ENCODE results near the gene CFTR.

The CFTR gene

GRCh38 chr7:117715784-117716445 lies 236.1 kb downstream of the CFTR start:
- peak; percentile 15 for DNase-seq (ENCODE audit: low read depth)
- TF ChIP-seq, protein P1, sequence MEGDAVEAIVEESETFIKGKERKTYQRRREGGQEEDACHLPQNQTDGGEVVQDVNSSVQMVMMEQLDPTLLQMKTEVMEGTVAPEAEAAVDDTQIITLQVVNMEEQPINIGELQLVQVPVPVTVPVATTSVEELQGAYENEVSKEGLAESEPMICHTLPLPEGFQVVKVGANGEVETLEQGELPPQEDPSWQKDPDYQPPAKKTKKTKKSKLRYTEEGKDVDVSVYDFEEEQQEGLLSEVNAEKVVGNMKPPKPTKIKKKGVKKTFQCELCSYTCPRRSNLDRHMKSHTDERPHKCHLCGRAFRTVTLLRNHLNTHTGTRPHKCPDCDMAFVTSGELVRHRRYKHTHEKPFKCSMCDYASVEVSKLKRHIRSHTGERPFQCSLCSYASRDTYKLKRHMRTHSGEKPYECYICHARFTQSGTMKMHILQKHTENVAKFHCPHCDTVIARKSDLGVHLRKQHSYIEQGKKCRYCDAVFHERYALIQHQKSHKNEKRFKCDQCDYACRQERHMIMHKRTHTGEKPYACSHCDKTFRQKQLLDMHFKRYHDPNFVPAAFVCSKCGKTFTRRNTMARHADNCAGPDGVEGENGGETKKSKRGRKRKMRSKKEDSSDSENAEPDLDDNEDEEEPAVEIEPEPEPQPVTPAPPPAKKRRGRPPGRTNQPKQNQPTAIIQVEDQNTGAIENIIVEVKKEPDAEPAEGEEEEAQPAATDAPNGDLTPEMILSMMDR (IDR thresholded peaks at IDR 0.05; ENCODE audit: low read depth, low read length, missing control alignments), result peak; percentile 70
- no peak overlapping the region for H3K4me3 ChIP-seq (ENCODE audit: low read depth, low read length)

DNA sequence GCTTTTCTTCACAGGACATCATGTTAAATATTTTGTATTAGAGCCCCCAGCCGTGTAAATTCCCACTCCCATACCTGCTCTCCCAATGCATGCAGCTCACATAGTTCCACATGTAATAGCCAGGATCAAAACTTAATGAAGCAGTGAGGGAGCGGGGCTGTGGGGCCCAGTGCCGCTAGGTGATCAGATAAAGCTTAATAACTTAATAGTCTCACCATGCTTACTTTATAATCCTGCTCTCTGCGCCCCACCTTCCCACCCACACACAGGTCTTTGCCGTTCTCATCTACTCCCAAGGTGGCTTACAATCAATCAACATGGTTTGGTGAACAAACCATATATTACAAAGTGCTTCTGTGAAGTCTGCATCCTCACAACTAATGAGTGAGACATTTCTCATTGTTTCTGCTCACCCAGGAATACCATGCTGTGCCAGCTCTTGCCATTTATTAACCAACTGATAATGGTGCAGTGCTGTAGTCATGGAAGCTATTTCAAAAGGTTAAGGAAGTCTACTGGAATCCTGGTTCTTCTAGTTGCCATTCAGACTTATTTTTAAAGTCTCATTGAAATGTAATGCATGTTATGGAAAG lies 237.0 kb downstream of the CFTR start:
- TF ChIP-seq, protein P1 (IDR thresholded peaks at IDR 0.05; ENCODE audit: low read depth, low read length, missing control alignments), result no peak
- H3K4me3 ChIP-seq (ENCODE audit: low read depth, low read length), result no peak overlapping the region
- DNase-seq (ENCODE audit: low read depth), result no peak

- no peak for DNase-seq (ENCODE audit: low read depth)
- TF ChIP-seq, protein P1 (IDR thresholded peaks at IDR 0.05; ENCODE audit: low read depth, low read length, missing control alignments), result no peak
- H3K4me3 ChIP-seq (ENCODE audit: low read depth, low read length), result no peak overlapping the region
Measured at GRCh38 chr7:117717357-117717756, 237.5 kb downstream of the CFTR start.

Measured in GM12864 (cell line).